Neuronal stem cell (in vitro differentiated cells): ENCODE measurements around the gene PRSS33.

Experiments used
- DNase-seq: peaks from one replicate; pipeline ENCODE4 v3.0.0-alpha.2; 2013; ENCODE audit warnings: low spot score
- H2AFZ ChIP-seq: one replicate; pipeline ENCODE4 v1.6.1; 2013; ENCODE audit warnings: mild to moderate bottlenecking, low read length, inconsistent platforms
- H2AK5ac ChIP-seq: 2 replicates; pipeline ENCODE4 v1.6.1; 2013; ENCODE audit warnings: low read depth, mild to moderate bottlenecking, inconsistent platforms, low read length, moderate library complexity, mixed read lengths
- H2BK120ac ChIP-seq: 2 replicates; pipeline ENCODE4 v1.6.1; 2013; ENCODE audit warnings: low read depth, mild to moderate bottlenecking, inconsistent platforms, low read length, moderate library complexity, mixed read lengths
- H2BK12ac ChIP-seq: one replicate; pipeline ENCODE4 v1.6.1; 2013; ENCODE audit warnings: low read length, inconsistent platforms
- H2BK15ac ChIP-seq: 2 replicates; pipeline ENCODE4 v1.6.1; 2013; ENCODE audit warnings: mild to moderate bottlenecking, low read length, inconsistent platforms, mixed read lengths
- H2BK5ac ChIP-seq: one replicate; pipeline ENCODE4 v1.6.1; 2013; ENCODE audit warnings: inconsistent platforms, mild to moderate bottlenecking, low read length, moderate library complexity
- H3K14ac ChIP-seq: one replicate; pipeline ENCODE4 v1.6.1; 2013; ENCODE audit warnings: low read length, inconsistent platforms
- H3K18ac ChIP-seq: 2 replicates; pipeline ENCODE4 v1.6.1; 2013; ENCODE audit warnings: low read length, inconsistent platforms
- H3K23ac ChIP-seq: 2 replicates; pipeline ENCODE4 v1.6.1; 2013; ENCODE audit warnings: low read depth, mild to moderate bottlenecking, mixed read lengths, low read length, inconsistent platforms; ENCODE audit not compliant: poor library complexity
- H3K27ac ChIP-seq: replicated peaks from 3 replicates; pipeline ENCODE4 v1.5.1; 2013; ENCODE audit warnings: low read length, inconsistent platforms
- H3K27me3 ChIP-seq, 3 experiments: 2 replicates each; pipeline ENCODE4 v1.6.1; 2013; ENCODE audit warnings: low read length in 3 of 3, mild to moderate bottlenecking in 2 of 3, inconsistent platforms in 1 of 3, low read depth in 1 of 3, mixed read lengths in 1 of 3, moderate library complexity in 1 of 3; ENCODE audit not compliant: control insufficient read depth in 3 of 3, insufficient read depth in 3 of 3
- H3K36me3 ChIP-seq, 2 donors: replicated peaks in 1 of 2; 2 replicates each; pipeline ENCODE4 v1.6.1; 2013; ENCODE audit warnings: low read length in 2 of 2; ENCODE audit not compliant: control insufficient read depth in 2 of 2, insufficient read depth in 2 of 2
- H3K4ac ChIP-seq: 2 replicates; pipeline ENCODE4 v1.6.1; 2013; ENCODE audit warnings: inconsistent platforms, mild to moderate bottlenecking, low read length, moderate library complexity
- H3K4me1 ChIP-seq, 2 donors: 1 replicate in 1 of 2; 2 replicates in 1 of 2; pipeline ENCODE4 v1.6.1; 2013; ENCODE audit warnings: low read length in 2 of 2, low read depth in 1 of 2; ENCODE audit not compliant: control insufficient read depth in 2 of 2, insufficient read depth in 1 of 2
- H3K4me2 ChIP-seq: one replicate; pipeline ENCODE4 v1.6.1; 2013; ENCODE audit warnings: mild to moderate bottlenecking, low read length, inconsistent platforms; ENCODE audit not compliant: insufficient read depth, poor library complexity, severe bottlenecking
- H3K4me3 ChIP-seq, 2 donors: 2 replicates each; pipeline ENCODE4 v1.5.1; 2013; ENCODE audit warnings: low read length in 2 of 2, mild to moderate bottlenecking in 2 of 2, inconsistent platforms in 1 of 2, moderate library complexity in 1 of 2
- H3K79me1 ChIP-seq: one replicate; pipeline ENCODE4 v1.6.1; 2013; ENCODE audit warnings: low read depth, mild to moderate bottlenecking, inconsistent platforms, low read length, moderate library complexity
- H3K9ac ChIP-seq: one replicate; pipeline ENCODE4 v1.6.1; 2013; ENCODE audit warnings: mild to moderate bottlenecking, low read depth, low read length, inconsistent platforms; ENCODE audit not compliant: poor library complexity
- H3K9me3 ChIP-seq, 2 donors: replicated peaks in 1 of 2; 2 replicates each; pipeline versions ENCODE3 to v1.6.1; 2013; ENCODE audit warnings: low read length in 2 of 2, mild to moderate bottlenecking in 2 of 2, inconsistent platforms in 1 of 2, low read depth in 1 of 2, mixed read lengths in 1 of 2, moderate library complexity in 1 of 2; ENCODE audit not compliant: control insufficient read depth in 2 of 2, insufficient read depth in 1 of 2
- H4K8ac ChIP-seq: one replicate; pipeline ENCODE4 v1.6.1; 2013; ENCODE audit warnings: low read depth, mild to moderate bottlenecking, inconsistent platforms, low read length, moderate library complexity
- H4K91ac ChIP-seq: one replicate; pipeline ENCODE4 v1.6.1; 2013; ENCODE audit warnings: low read length, low read depth, mild to moderate bottlenecking, inconsistent platforms; ENCODE audit not compliant: poor library complexity
- WGBS, 2 donors: extraction: QIAGEN DNeasy Blood & Tissue Kit; methylation state at CpG; one replicate each; pipeline ENCODE4 v1.1.7; 2013; ENCODE audit warnings: missing lambda C conversion rate in 2 of 2, mixed read lengths in 1 of 2; ENCODE audit not compliant: insufficient read length in 2 of 2, insufficient replicate concordance in 1 of 2; ENCODE audit errors: extremely low coverage in 2 of 2; 5-methylcytosine and 5-hydroxymethylcytosine counted together

Gene PRSS33

DNA sequence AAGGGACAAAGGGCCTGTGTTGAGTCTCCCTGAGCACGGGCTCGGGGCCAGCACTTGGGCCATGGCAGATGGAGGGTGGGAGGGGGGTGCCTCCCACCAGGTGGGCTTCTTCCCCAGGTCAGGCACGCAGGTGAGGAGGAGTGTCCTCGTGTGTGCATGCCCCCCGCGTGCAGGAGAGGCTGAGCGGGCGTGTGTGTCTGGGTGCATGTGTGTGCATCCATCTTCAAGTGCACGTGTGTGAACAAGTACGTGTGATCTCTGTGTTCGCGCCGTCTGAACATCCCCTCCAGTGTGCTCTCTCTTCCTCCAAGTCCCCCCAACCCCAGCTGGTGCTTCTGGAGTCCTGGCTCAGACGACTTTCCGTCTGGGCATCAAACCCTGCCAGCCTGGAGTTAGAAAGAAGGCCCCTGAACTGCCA is 40.0 kb upstream of the PRSS33 start:
- peaks cover under 1% of the 10 kb centered on the region for H3K79me1 ChIP-seq
- WGBS, 2 donors: no CpG with 5 or more reads among the region's 15 CpGs
- no peaks in the 10 kb centered on the region for H3K9me3 ChIP-seq

DNA sequence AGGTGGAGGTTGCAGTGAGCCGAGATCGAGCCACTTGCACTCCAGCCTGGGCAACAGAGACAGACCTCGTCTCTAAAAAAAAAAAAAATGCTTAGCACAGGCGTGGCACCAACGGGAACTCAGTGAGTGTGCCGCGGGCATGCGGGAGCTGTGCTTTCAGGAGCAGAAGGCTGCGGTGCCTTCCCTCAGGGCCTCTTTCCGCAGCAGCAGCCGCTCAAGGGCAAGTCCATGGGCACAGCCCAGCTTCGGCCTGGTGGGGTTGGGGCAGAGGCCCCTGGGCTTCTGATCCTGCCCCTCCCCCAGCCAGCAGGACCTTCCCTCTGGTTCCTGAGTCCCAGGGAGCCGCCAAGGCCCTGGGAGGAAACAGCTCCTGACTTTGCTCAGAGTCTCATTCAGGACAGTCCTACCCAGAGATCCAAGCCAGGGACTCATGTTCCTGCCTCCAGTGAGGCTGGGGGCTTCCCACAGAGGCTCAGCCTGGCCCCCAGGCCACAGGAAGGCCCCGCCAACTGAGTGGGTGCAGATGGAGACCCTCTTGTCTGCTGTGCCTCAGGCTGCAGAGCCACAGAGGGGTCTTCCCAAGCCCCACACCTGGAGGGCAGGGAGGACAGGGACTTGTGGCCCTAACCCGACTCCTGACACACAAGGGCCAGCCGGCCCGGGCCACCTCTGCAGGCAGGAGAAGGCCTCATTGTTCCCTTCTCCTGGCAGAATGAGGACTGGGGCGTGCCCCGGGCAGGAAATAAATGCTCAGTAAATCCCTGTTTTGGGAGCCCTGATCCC is 39.4 kb upstream of the PRSS33 start:
- Histone ChIP-seq H3K27me3 (peaks cover 0 to 47% (median 0%) of the 10 kb centered on the region in 3 experiments), H3K79me1 (no peaks in the 10 kb centered on the region), H2AK5ac (no peak overlapping the region), H3K23ac (no peak overlapping the region), H4K91ac (no peak overlapping the region), H3K14ac (peak overlapping the region; percentile 76), H2BK120ac (no peak overlapping the region), H3K18ac (peak overlapping the region; percentile 60), H3K9ac (no peak overlapping the region), H2BK5ac (no peak overlapping the region), H3K4me1 (no peaks in the 10 kb centered on the region), H3K4me3 (no peak overlapping the region), H3K9me3 (no peaks in the 10 kb centered on the region), H3K4ac (no peak overlapping the region), H2BK12ac (no peak overlapping the region), H3K4me2 (no peak overlapping the region), H2AFZ (no peak overlapping the region), H2BK15ac (no peak overlapping the region), H4K8ac (no peak overlapping the region), H3K27ac (no peak overlapping the region), H3K36me3 (no peaks in the 10 kb centered on the region)
- WGBS, 2 donors: no CpG with 5 or more reads among the region's 19 CpGs
- DNase-seq: no peak

More for the DNA sequence above, 40.0 kb upstream of the PRSS33 start:
- Histone ChIP-seq H2BK12ac (no peak overlapping the region), H3K27ac (no peak overlapping the region), H4K91ac (no peak overlapping the region), H4K8ac (no peak overlapping the region), H2AK5ac (no peak overlapping the region), H3K4me3 (no peak overlapping the region), H3K14ac (no peak overlapping the region), H3K27me3 (peaks cover 0 to 41% (median 0%) of the 10 kb centered on the region in 3 experiments), H3K18ac (no peak overlapping the region), H3K23ac (no peak overlapping the region), H3K4me2 (no peak overlapping the region), H3K4ac (no peak overlapping the region), H3K36me3 (no peaks in the 10 kb centered on the region), H3K4me1 (no peaks in the 10 kb centered on the region), H2BK5ac (no peak overlapping the region), H2BK15ac (no peak overlapping the region), H3K9ac (no peak overlapping the region), H2BK120ac (no peak overlapping the region), H2AFZ (no peak overlapping the region)
- no peak for DNase-seq

DNA sequence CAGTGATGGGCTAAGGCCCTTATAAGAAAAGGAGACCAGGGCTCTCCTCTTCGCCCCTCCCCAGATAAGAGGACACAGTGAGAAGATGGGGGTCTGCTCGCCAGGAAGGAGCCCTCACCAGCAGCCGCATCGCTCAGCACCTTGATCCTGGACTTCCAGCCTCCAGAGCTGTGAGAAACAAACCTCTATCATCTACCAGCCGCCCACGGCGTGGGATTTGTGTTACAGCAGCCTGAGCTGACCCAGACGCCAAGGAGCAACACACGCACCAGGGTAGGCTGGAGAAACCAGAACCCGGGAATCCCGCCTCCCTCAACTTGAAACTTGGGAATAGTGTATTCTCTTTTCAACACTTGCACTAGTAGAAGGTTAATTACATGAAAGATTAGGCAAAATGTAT is 38.5 kb upstream of the PRSS33 start:
- Histone ChIP-seq H2BK120ac (no peak overlapping the region), H4K8ac (no peak overlapping the region), H2BK5ac (no peak overlapping the region), H3K27me3 (peaks cover 0 to 55% (median 0%) of the 10 kb centered on the region in 3 experiments), H4K91ac (no peak overlapping the region), H3K9me3 (no peaks in the 10 kb centered on the region), H3K18ac (no peak overlapping the region), H2BK15ac (no peak overlapping the region), H3K9ac (no peak overlapping the region), H2AK5ac (no peak overlapping the region), H3K4me2 (no peak overlapping the region), H3K36me3 (no peaks in the 10 kb centered on the region), H3K4me3 (no peak overlapping the region), H2BK12ac (no peak overlapping the region), H3K79me1 (no peaks in the 10 kb centered on the region), H3K4ac (no peak overlapping the region), H3K14ac (no peak overlapping the region), H3K23ac (no peak overlapping the region), H3K4me1 (no peaks in the 10 kb centered on the region), H3K27ac (no peak overlapping the region), H2AFZ (no peak overlapping the region)
- no CpG with 5 or more reads among the region's 11 CpGs for WGBS, 2 donors
- DNase-seq: no peak

DNA sequence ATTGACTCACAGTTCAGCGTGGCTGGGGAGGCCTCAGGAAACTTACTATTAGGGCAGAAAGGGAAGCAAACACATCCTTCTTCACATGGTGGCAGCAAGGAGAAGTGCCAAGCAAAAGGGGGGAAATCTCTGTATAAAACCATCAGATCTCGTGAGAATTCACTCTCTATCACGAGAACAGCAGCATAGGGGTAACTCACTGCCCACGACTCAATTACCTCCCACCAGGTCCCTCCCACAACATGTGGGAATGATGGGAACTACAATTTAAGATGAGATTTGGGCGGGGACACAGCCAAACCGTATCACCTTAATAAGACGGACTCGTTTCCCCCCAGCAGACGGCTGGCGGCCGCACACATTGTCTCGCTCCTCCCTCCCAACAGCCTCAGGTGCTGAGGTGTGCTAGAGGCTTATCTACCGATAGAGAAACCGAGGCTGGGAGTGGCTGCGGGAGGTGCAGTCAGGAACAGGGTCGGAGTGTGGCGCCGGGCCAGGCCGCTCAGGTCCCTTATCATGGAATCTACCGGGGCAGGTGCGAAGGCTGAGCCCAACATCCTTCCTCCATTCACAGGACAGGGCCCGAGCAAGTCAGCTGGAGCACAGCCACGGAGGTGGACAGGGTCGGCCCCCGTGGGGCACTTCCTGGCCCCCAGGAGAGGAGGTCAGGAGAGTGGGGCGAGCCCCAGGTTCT is 37.8 kb upstream of the PRSS33 start:
- DNase-seq: no peak
- no peak overlapping the region for H3K23ac ChIP-seq
- H4K91ac ChIP-seq: no peak overlapping the region
- H3K4me2 ChIP-seq: no peak overlapping the region
- H3K27me3 ChIP-seq: peaks cover 0 to 62% (median 0%) of the 10 kb centered on the region in 3 experiments
- H3K4me3 ChIP-seq: no peak overlapping the region
- H3K4ac ChIP-seq: no peak overlapping the region
- WGBS, 2 donors: no CpG with 5 or more reads among the region's 26 CpGs
- no peak overlapping the region for H2BK120ac ChIP-seq
- H3K14ac ChIP-seq: no peak overlapping the region
- no peak overlapping the region for H3K9ac ChIP-seq
- no peak overlapping the region for H2BK15ac ChIP-seq
- no peaks in the 10 kb centered on the region for H3K79me1 ChIP-seq
- H2AK5ac ChIP-seq: no peak overlapping the region
- no peak overlapping the region for H3K18ac ChIP-seq
- H3K9me3 ChIP-seq: no peaks in the 10 kb centered on the region
- H3K36me3 ChIP-seq: no peaks in the 10 kb centered on the region
- H2AFZ ChIP-seq: no peak overlapping the region
- no peak overlapping the region for H2BK12ac ChIP-seq
- peak overlapping the region; percentile 29 for H4K8ac ChIP-seq
- no peak overlapping the region for H3K27ac ChIP-seq
- H2BK5ac ChIP-seq: no peak overlapping the region
- H3K4me1 ChIP-seq: peaks cover 0 to 5% of the 10 kb centered on the region in 2 donors
